Activated gamma-delta T cell (primary cell): ENCODE data around the gene SNRNP25.
"Not testable (repeated sequence)": the region's sequence is repeated elsewhere in the genome, so short reads cannot be mapped to it uniquely, and the experiment has no call there.

Experiments
- DNase-seq: peaks from one replicate; lab custom pipeline; 2025; lab: John Stamatoyannopoulos, UW

SNRNP25 gene

GRCh38 chr16:41439-42068, 12.1 kb upstream of the SNRNP25 start:
- no peak for DNase-seq

- no peak for DNase-seq
Observed at GRCh38 chr16:42069-42457, 11.6 kb upstream of the SNRNP25 start.

GRCh38 chr16:42691-43090, 10.9 kb upstream of the SNRNP25 start:
- no peak for DNase-seq

- no peak for DNase-seq
Observed at GRCh38 chr16:43294-43693, 10.3 kb upstream of the SNRNP25 start.

- DNase-seq = no peak
Observed at GRCh38 chr16:44655-45054, 9.0 kb upstream of the SNRNP25 start.

- no peak for DNase-seq
Observed at GRCh38 chr16:45454-45853, 8.2 kb upstream of the SNRNP25 start.

- DNase-seq = not testable (repeated sequence)
Observed at GRCh38 chr16:46510-46909, 7.1 kb upstream of the SNRNP25 start.

GRCh38 chr16:47234-47633, 6.4 kb upstream of the SNRNP25 start:
- DNase-seq = no peak

GRCh38 chr16:50769-51591, 2.6 kb upstream of the SNRNP25 start:
- DNase-seq = no peak

- DNase-seq = no peak
Observed at GRCh38 chr16:54237-54581, 581 bp downstream of the SNRNP25 start.

- no peak for DNase-seq
Observed at GRCh38 chr16:55571-56136, 2.0 kb downstream of the SNRNP25 start.

GRCh38 chr16:56231-56927, 2.8 kb downstream of the SNRNP25 start:
- DNase-seq = no peak

GRCh38 chr16:57711-58110, 4.1 kb downstream of the SNRNP25 start:
- DNase-seq = no peak

- no peak for DNase-seq
Observed at GRCh38 chr16:58491-59439, 5.1 kb downstream of the SNRNP25 start.

- DNase-seq = no peak
Observed at GRCh38 chr16:59440-60059, 5.9 kb downstream of the SNRNP25 start.

GRCh38 chr16:60166-60565, 6.5 kb downstream of the SNRNP25 start:
- DNase-seq = no peak

GRCh38 chr16:60929-61878, 7.6 kb downstream of the SNRNP25 start:
- no peak for DNase-seq

GRCh38 chr16:61879-62281, 8.3 kb downstream of the SNRNP25 start:
- no peak for DNase-seq

GRCh38 chr16:62283-62967, 8.8 kb downstream of the SNRNP25 start:
- DNase-seq = no peak
